ENCODE measurements around the gene PLCB2.

DNA sequence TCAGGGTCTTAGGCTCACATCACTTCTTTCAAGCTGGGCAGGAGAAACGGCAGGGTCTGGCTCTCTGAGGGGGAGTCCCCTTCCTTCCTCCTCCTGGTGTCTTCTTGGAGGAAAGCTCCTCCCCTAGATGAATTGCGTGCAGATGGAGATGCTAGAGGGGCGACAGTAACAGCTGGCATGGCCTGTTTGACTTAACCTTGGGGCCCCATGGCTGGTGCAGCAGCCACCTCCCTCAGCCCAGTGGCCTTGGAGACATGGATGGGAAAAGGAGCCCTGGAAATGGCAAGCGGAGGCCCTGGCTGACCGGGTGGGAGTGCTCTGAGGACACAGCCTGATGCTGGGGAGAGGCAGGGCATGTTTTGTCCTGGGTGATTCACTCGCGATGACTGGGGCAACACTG is 48.7 kb downstream of the PLCB2 start:
- TF ChIP-seq, protein P1, sequence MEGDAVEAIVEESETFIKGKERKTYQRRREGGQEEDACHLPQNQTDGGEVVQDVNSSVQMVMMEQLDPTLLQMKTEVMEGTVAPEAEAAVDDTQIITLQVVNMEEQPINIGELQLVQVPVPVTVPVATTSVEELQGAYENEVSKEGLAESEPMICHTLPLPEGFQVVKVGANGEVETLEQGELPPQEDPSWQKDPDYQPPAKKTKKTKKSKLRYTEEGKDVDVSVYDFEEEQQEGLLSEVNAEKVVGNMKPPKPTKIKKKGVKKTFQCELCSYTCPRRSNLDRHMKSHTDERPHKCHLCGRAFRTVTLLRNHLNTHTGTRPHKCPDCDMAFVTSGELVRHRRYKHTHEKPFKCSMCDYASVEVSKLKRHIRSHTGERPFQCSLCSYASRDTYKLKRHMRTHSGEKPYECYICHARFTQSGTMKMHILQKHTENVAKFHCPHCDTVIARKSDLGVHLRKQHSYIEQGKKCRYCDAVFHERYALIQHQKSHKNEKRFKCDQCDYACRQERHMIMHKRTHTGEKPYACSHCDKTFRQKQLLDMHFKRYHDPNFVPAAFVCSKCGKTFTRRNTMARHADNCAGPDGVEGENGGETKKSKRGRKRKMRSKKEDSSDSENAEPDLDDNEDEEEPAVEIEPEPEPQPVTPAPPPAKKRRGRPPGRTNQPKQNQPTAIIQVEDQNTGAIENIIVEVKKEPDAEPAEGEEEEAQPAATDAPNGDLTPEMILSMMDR (IDR thresholded peaks at IDR 0.05; ENCODE audit: extremely low read depth in 1 of 2, insufficient read depth in 1 of 2, low read depth in 1 of 2, low read length in 2 of 2) = no peak
- TF ChIP-seq POLR2AphosphoS5 (IDR thresholded peaks at IDR 0.05; ENCODE audit: insufficient read depth, low read depth, low read length) (no peak), POLR2A (IDR thresholded peaks at IDR 0.05; ENCODE audit: low read depth, low read length) (no peak), EZH2 (IDR thresholded peaks at IDR 0.05; ENCODE audit: borderline replicate concordance, low read depth, low read length, severe bottlenecking) (no peak), FOS (IDR thresholded peaks at IDR 0.05; ENCODE audit: borderline replicate concordance, insufficient read depth, low read length) (no peak), JUN (IDR thresholded peaks at IDR 0.05; ENCODE audit: borderline replicate concordance, insufficient read depth, insufficient read length, low read depth) (no peak), MYC (IDR thresholded peaks at IDR 0.05; ENCODE audit: low read depth, low read length) (no peak), GATA2 (IDR thresholded peaks at IDR 0.05; ENCODE audit: insufficient read depth, insufficient read length, low read depth, low read length) (no peak)
- TF ChIP-seq, protein P2, sequence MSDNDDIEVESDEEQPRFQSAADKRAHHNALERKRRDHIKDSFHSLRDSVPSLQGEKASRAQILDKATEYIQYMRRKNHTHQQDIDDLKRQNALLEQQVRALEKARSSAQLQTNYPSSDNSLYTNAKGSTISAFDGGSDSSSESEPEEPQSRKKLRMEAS (IDR thresholded peaks at IDR 0.05; ENCODE audit: insufficient read depth, insufficient read length) = no peak

Data from endothelial cell of umbilical vein (primary cell).